Gastrocnemius medialis (tissue), 4 donors: ENCODE measurements around the gene GCNT1.

Experiments
- POLR2A ChIP-seq, 2 donors: fragments of 450-650 bp; IDR thresholded peaks; one replicate each; pipeline ENCODE4 v1.6.1; 2017; ENCODE audit warnings: antibody characterized with exemption in 2 of 2, mild to moderate bottlenecking in 2 of 2, moderate library complexity in 2 of 2
- TF ChIP-seq, protein P1 (sequence below), 5 experiments: fragments of 450-650 bp in 3 of 5; fragments of 200-600 bp in 2 of 5; sonication (generic) in 2 of 5; IDR thresholded peaks in 4 of 5; conservative IDR thresholded peaks in 1 of 5; 1 replicate in 4 of 5; 2 replicates in 1 of 5; pipeline ENCODE4 v1.5.1; 2016 to 2019; ENCODE audit warnings: antibody characterized with exemption in 5 of 5, mild to moderate bottlenecking in 3 of 5, moderate library complexity in 3 of 5

DNA sequence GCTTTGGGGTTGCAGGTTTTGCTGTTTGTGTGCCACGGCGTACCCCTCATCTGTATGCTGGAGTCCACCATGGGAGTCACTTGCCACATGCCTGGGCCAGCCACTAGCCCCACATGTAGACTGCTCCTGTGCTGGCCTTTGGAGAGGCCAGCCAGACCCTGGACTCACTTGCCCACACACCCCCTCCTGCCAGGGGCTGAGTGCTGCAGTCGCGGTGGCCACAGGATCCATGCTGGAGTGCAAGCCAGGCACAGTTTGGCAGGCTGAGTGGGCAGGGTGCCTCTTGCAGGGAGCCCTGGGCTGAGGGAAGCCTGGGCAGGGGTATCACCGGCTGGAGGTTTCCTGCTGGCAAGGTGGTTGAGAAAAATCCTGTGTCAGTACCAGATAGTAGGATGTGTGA lies 25.6 kb upstream of the GCNT1 start:
- no peak for TF ChIP-seq POLR2A (IDR thresholded peaks at IDR 0.05)
- TF ChIP-seq, protein P1, sequence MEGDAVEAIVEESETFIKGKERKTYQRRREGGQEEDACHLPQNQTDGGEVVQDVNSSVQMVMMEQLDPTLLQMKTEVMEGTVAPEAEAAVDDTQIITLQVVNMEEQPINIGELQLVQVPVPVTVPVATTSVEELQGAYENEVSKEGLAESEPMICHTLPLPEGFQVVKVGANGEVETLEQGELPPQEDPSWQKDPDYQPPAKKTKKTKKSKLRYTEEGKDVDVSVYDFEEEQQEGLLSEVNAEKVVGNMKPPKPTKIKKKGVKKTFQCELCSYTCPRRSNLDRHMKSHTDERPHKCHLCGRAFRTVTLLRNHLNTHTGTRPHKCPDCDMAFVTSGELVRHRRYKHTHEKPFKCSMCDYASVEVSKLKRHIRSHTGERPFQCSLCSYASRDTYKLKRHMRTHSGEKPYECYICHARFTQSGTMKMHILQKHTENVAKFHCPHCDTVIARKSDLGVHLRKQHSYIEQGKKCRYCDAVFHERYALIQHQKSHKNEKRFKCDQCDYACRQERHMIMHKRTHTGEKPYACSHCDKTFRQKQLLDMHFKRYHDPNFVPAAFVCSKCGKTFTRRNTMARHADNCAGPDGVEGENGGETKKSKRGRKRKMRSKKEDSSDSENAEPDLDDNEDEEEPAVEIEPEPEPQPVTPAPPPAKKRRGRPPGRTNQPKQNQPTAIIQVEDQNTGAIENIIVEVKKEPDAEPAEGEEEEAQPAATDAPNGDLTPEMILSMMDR (IDR thresholded peaks at IDR 0.05 in 4 of 5, conservative IDR thresholded peaks at IDR 0.05 in 1 of 5), result no peak
